Central memory CD8-positive, alpha-beta T cell (primary cell): ENCODE data around the gene EXOC4.

Source experiments
- ATAC-seq: fragments of 150-1000 bp; cut with Tn5 transposase; replicated peaks from 2 replicates; pipeline ENCODE4 v1.10.0; 2022; ENCODE audit warnings: mild to moderate bottlenecking, moderate FRiP score, moderate number of reproducible peaks; ENCODE audit not compliant: poor library complexity, severe bottlenecking; ENCODE audit errors: extremely low read depth
- DNase-seq, 2 donors: peaks; one replicate each; pipeline ENCODE4 v3.0.0; 2021; ENCODE audit warnings: low spot score in 2 of 2
- H3K27ac Mint-ChIP-seq: one replicate; pipeline ENCODE4 v1.8.0; 2022; ENCODE audit warnings: low read depth, mild to moderate bottlenecking, moderate library complexity, mixed read lengths
- H3K27me3 Mint-ChIP-seq: one replicate; pipeline ENCODE4 v1.8.0; 2022; ENCODE audit warnings: mixed read lengths
- H3K36me3 Mint-ChIP-seq: one replicate; pipeline ENCODE4 v1.8.0; 2022; ENCODE audit warnings: mild to moderate bottlenecking, moderate library complexity, mixed read lengths; ENCODE audit not compliant: insufficient read depth
- H3K4me1 Mint-ChIP-seq: one replicate; pipeline ENCODE4 v1.8.0; 2022; ENCODE audit warnings: mixed read lengths
- H3K4me3 Mint-ChIP-seq: one replicate; pipeline ENCODE4 v1.8.0; 2022; ENCODE audit warnings: mild to moderate bottlenecking, moderate library complexity, mixed read lengths
- H3K9me3 Mint-ChIP-seq: one replicate; pipeline ENCODE4 v1.8.0; 2022; ENCODE audit warnings: mixed read lengths

The EXOC4 gene

GRCh38 chr7:133822001-133822641, 569.2 kb downstream of the EXOC4 start:
- Mint-ChIP-seq H3K27me3 (no peaks in the 10 kb centered on the region), H3K9me3 (no peaks in the 10 kb centered on the region), H3K4me1 (peaks cover 11% of the 10 kb centered on the region), H3K36me3 (peaks cover 10% of the 10 kb centered on the region), H3K4me3 (no peak overlapping the region), H3K27ac (no peak overlapping the region)
- ATAC-seq = no peak
- DNase-seq = no peak

GRCh38 chr7:133822868-133823552, 570.1 kb downstream of the EXOC4 start:
- ATAC-seq (no peak), DNase-seq (no peak)
- Mint-ChIP-seq H3K36me3 (peaks cover 7% of the 10 kb centered on the region), H3K27me3 (no peaks in the 10 kb centered on the region), H3K4me3 (no peak overlapping the region), H3K9me3 (no peaks in the 10 kb centered on the region), H3K27ac (no peak overlapping the region), H3K4me1 (peaks cover 11% of the 10 kb centered on the region)

- no peak overlapping the region for H3K27ac Mint-ChIP-seq
- H3K4me1 Mint-ChIP-seq = peaks cover 11% of the 10 kb centered on the region
- no peak overlapping the region for H3K4me3 Mint-ChIP-seq
- H3K27me3 Mint-ChIP-seq = no peaks in the 10 kb centered on the region
- DNase-seq (no peak), ATAC-seq (no peak)
- no peaks in the 10 kb centered on the region for H3K9me3 Mint-ChIP-seq
- H3K36me3 Mint-ChIP-seq = peaks cover 3% of the 10 kb centered on the region
Observed at GRCh38 chr7:133824132-133824531, 571.3 kb downstream of the EXOC4 start.

DNA sequence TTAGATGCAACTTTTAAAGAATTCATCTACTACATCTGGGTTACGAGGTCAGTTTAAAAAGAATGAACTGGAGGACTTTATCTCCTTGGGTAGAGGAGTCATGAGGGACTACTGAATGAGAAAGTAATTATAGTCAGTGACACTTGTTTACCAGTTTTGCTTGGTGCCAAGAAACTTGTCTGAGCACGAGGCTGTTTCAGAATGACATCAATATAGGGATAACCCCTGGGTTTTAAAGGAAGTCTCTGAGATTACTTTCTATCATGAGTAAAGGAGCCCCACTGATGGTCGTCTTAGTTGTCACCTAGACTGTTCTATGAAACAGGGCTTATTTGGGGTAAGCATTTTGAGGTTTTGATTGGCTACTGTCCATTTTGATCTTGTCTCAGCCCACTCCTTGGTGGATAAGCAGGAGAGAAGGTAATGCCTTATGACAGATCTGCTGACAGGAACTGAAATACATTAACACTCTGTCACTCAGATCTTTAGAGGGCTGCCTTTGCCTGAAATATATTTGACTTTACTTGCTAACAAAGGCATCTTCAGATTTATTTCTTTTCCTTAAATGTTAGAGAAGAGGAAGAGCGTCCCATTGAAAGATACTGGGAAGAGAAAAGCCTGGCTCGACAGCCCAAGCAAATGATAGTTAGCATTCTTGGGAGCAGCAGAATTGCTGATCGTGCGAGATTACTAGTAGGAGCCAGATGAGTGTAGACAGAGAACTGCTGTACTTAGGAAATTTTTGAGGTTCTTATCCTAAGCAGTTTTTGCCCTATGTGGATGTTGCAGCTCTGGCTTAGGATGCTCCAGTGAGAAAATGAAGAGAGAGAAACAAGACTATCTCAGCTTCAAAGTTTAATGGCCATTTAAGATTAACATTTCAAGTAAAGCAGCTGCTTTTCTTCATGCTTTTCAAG, 575.1 kb downstream of the EXOC4 start:
- DNase-seq (no peak), ATAC-seq (no peak)
- H3K27me3 Mint-ChIP-seq = no peaks in the 10 kb centered on the region
- peaks cover 12% of the 10 kb centered on the region for H3K9me3 Mint-ChIP-seq
- H3K4me3 Mint-ChIP-seq = no peak overlapping the region
- H3K4me1 Mint-ChIP-seq = peaks cover 11% of the 10 kb centered on the region
- H3K36me3 Mint-ChIP-seq = peaks cover 1% of the 10 kb centered on the region
- H3K27ac Mint-ChIP-seq = no peak overlapping the region

- Mint-ChIP-seq H3K36me3 (peaks cover 1% of the 10 kb centered on the region), H3K27ac (no peak overlapping the region), H3K4me1 (peaks cover 11% of the 10 kb centered on the region), H3K27me3 (no peaks in the 10 kb centered on the region), H3K9me3 (peaks cover 12% of the 10 kb centered on the region), H3K4me3 (no peak overlapping the region)
- DNase-seq (no peak), ATAC-seq (no peak)
Observed at GRCh38 chr7:133828906-133829305, 576.0 kb downstream of the EXOC4 start.

GRCh38 chr7:133829336-133829897, 576.5 kb downstream of the EXOC4 start:
- no peaks in the 10 kb centered on the region for H3K27me3 Mint-ChIP-seq
- DNase-seq (no peak), ATAC-seq (no peak)
- H3K36me3 Mint-ChIP-seq = peaks cover 1% of the 10 kb centered on the region
- peaks cover 12% of the 10 kb centered on the region for H3K9me3 Mint-ChIP-seq
- no peak overlapping the region for H3K27ac Mint-ChIP-seq
- peaks cover 6% of the 10 kb centered on the region for H3K4me1 Mint-ChIP-seq
- H3K4me3 Mint-ChIP-seq = no peak overlapping the region

DNA sequence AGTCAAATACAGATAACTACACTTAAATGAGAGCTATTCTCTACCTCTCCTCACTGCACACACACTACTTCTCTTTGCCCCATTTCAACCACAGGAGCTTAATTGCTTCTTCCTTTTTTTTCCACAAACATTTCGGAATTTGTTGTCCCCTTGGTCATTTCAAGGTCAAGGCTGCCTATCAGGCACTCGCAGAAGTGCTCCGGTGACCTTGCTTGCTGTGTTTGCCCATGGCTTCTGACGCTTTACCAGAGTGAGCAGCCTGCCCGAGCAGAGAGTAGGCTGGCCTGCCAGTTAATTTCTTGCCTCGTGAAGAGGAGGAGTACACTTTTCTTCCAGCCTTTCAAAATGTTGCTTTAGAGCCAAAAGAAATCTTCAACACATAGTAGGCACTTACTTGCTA, 577.2 kb downstream of the EXOC4 start:
- H3K27ac Mint-ChIP-seq = no peak overlapping the region
- DNase-seq = no peak
- peaks cover 4% of the 10 kb centered on the region for H3K36me3 Mint-ChIP-seq
- H3K4me3 Mint-ChIP-seq = no peak overlapping the region
- H3K9me3 Mint-ChIP-seq = peaks cover 12% of the 10 kb centered on the region
- no peaks in the 10 kb centered on the region for H3K4me1 Mint-ChIP-seq
- no peaks in the 10 kb centered on the region for H3K27me3 Mint-ChIP-seq
- ATAC-seq = no peak

- H3K4me1 Mint-ChIP-seq = peaks cover 7% of the 10 kb centered on the region
- no peak overlapping the region for H3K27ac Mint-ChIP-seq
- peaks cover 8% of the 10 kb centered on the region for H3K9me3 Mint-ChIP-seq
- no peaks in the 10 kb centered on the region for H3K27me3 Mint-ChIP-seq
- peaks cover 2% of the 10 kb centered on the region for H3K36me3 Mint-ChIP-seq
- DNase-seq (no peak), ATAC-seq (no peak)
- no peak overlapping the region for H3K4me3 Mint-ChIP-seq
Observed at GRCh38 chr7:133836666-133837065, 583.8 kb downstream of the EXOC4 start.

GRCh38 chr7:133837224-133837623, 584.3 kb downstream of the EXOC4 start:
- ATAC-seq = no peak
- H3K4me3 Mint-ChIP-seq = no peak overlapping the region
- no peak overlapping the region for H3K27ac Mint-ChIP-seq
- H3K9me3 Mint-ChIP-seq = peaks cover 2% of the 10 kb centered on the region
- H3K4me1 Mint-ChIP-seq = peaks cover 7% of the 10 kb centered on the region
- H3K36me3 Mint-ChIP-seq = peaks cover 2% of the 10 kb centered on the region
- no peaks in the 10 kb centered on the region for H3K27me3 Mint-ChIP-seq
- DNase-seq = no peak

- no peak overlapping the region for H3K4me3 Mint-ChIP-seq
- H3K36me3 Mint-ChIP-seq = peaks cover 2% of the 10 kb centered on the region
- H3K27me3 Mint-ChIP-seq = no peaks in the 10 kb centered on the region
- H3K4me1 Mint-ChIP-seq = peaks cover 7% of the 10 kb centered on the region
- no peak overlapping the region for H3K27ac Mint-ChIP-seq
- DNase-seq (no peak), ATAC-seq (no peak)
- H3K9me3 Mint-ChIP-seq = no peaks in the 10 kb centered on the region
Observed at GRCh38 chr7:133839121-133839520, 586.2 kb downstream of the EXOC4 start.

DNA sequence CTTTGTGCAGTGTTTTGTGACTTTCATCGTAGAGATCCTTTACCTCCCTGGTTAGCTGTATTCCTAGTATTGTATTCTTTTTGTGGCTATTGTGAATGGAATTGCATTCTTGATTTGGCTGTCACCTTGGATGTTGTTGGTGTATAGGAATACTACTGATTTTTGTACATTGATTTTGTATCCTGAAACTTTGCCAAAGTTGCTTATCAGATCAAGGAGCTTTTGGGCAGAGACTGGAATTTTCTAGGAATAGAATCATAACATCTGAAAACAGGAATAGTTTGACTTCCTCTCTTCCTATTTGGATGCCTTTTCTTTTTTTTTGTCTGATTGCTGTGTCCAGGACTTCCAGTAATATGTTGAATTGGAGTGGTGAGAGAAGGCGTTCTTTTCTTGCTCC, 590.5 kb downstream of the EXOC4 start:
- DNase-seq (no peak), ATAC-seq (no peak)
- Mint-ChIP-seq H3K4me1 (peaks cover 12% of the 10 kb centered on the region), H3K36me3 (no peaks in the 10 kb centered on the region), H3K9me3 (no peaks in the 10 kb centered on the region), H3K27ac (no peak overlapping the region), H3K4me3 (no peak overlapping the region), H3K27me3 (no peaks in the 10 kb centered on the region)

DNA sequence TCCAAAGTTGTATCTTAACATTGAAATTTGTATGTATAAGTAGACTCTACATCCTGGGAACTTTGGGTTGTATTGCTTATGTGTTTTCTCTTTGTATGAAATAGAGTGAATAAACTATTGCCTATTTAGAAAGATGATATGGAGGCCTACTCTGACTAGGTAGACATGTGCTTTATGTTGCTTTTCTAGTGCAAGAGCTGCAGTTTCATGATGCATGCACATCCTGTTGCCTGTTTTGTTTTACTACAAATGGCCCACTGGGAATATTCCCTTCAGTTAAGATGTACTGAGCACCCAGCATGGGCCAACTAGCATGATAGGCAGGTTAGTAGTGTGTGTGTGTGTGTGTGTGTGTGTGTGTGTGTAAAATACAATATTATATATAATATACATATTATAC, 592.1 kb downstream of the EXOC4 start:
- no peak overlapping the region for H3K27ac Mint-ChIP-seq
- H3K4me3 Mint-ChIP-seq = no peak overlapping the region
- ATAC-seq (no peak), DNase-seq (no peak)
- H3K9me3 Mint-ChIP-seq = no peaks in the 10 kb centered on the region
- H3K4me1 Mint-ChIP-seq = peaks cover 8% of the 10 kb centered on the region
- H3K27me3 Mint-ChIP-seq = no peaks in the 10 kb centered on the region
- H3K36me3 Mint-ChIP-seq = no peaks in the 10 kb centered on the region
